ENCODE results near the gene TRERF1.

DNA sequence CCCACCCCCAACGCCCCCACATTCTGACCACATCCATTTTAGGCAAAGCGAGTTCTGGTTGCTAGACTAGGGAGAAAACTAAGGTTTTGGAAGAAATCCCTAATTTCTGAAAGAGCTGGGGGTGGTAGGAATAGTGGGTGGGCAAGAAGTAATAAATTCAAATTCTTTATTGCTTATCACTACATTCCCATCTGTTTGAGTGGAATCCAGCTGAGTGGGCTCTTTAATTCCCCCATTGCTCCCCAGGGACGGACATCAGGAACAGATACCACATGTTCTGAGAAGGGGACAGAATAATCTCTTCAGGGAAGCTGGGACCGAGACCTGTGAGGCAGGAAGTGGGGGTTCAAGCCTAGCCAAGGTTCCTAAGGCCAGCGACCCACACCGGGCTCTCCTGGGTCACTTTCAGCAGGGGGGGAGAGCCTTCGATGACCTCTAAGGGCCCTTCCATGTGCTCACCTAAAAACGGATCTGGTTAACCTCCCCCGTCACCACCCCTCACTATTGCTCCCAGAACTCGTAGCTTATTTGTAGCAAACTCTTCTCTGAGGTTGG is 191.8 kb downstream of the TRERF1 start:
- TF ChIP-seq JUND (IDR thresholded peaks at IDR 0.05; ENCODE audit: low read length) (no peak), SIN3A (conservative IDR thresholded peaks at IDR 0.05 in 1 of 2, IDR thresholded peaks at IDR 0.05 in 1 of 2; ENCODE audit: low read depth in 1 of 2, low read length in 2 of 2) (no peak), SP2 (IDR thresholded peaks at IDR 0.05; ENCODE audit: low read length) (no peak), POLR2AphosphoS5 (IDR thresholded peaks at IDR 0.05; ENCODE audit: low read depth, low read length) (no peak), POU5F1 (IDR thresholded peaks at IDR 0.05; ENCODE audit: low read depth, low read length) (no peak), YY1 (IDR thresholded peaks at IDR 0.05; ENCODE audit: low read depth, low read length) (no peak), EZH2 (IDR thresholded peaks at IDR 0.05; ENCODE audit: low read depth, low read length, severe bottlenecking) (no peak), TAF1 (IDR thresholded peaks at IDR 0.05; ENCODE audit: low read depth, low read length) (no peak), CREB1 (IDR thresholded peaks at IDR 0.05) (no peak), EP300 (IDR thresholded peaks at IDR 0.05; ENCODE audit: borderline replicate concordance in 1 of 2, low read depth in 2 of 2, low read length in 2 of 2) (no peak)
- TF ChIP-seq, protein P1, sequence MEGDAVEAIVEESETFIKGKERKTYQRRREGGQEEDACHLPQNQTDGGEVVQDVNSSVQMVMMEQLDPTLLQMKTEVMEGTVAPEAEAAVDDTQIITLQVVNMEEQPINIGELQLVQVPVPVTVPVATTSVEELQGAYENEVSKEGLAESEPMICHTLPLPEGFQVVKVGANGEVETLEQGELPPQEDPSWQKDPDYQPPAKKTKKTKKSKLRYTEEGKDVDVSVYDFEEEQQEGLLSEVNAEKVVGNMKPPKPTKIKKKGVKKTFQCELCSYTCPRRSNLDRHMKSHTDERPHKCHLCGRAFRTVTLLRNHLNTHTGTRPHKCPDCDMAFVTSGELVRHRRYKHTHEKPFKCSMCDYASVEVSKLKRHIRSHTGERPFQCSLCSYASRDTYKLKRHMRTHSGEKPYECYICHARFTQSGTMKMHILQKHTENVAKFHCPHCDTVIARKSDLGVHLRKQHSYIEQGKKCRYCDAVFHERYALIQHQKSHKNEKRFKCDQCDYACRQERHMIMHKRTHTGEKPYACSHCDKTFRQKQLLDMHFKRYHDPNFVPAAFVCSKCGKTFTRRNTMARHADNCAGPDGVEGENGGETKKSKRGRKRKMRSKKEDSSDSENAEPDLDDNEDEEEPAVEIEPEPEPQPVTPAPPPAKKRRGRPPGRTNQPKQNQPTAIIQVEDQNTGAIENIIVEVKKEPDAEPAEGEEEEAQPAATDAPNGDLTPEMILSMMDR (IDR thresholded peaks at IDR 0.05; ENCODE audit: control extremely low read depth in 1 of 3, insufficient read depth in 1 of 3, low read depth in 1 of 3, low read length in 3 of 3), result no peak
- TF ChIP-seq, protein P2, sequence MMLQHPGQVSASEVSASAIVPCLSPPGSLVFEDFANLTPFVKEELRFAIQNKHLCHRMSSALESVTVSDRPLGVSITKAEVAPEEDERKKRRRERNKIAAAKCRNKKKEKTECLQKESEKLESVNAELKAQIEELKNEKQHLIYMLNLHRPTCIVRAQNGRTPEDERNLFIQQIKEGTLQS (IDR thresholded peaks at IDR 0.05; ENCODE audit: insufficient read depth, low read depth, low read length), result no peak
- TF ChIP-seq, protein P3, sequence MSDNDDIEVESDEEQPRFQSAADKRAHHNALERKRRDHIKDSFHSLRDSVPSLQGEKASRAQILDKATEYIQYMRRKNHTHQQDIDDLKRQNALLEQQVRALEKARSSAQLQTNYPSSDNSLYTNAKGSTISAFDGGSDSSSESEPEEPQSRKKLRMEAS (IDR thresholded peaks at IDR 0.05), result no peak

All from H1 (cell line).